ENCODE measurements around the gene EYA4.

- TF ChIP-seq, protein P1, sequence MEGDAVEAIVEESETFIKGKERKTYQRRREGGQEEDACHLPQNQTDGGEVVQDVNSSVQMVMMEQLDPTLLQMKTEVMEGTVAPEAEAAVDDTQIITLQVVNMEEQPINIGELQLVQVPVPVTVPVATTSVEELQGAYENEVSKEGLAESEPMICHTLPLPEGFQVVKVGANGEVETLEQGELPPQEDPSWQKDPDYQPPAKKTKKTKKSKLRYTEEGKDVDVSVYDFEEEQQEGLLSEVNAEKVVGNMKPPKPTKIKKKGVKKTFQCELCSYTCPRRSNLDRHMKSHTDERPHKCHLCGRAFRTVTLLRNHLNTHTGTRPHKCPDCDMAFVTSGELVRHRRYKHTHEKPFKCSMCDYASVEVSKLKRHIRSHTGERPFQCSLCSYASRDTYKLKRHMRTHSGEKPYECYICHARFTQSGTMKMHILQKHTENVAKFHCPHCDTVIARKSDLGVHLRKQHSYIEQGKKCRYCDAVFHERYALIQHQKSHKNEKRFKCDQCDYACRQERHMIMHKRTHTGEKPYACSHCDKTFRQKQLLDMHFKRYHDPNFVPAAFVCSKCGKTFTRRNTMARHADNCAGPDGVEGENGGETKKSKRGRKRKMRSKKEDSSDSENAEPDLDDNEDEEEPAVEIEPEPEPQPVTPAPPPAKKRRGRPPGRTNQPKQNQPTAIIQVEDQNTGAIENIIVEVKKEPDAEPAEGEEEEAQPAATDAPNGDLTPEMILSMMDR (conservative IDR thresholded peaks at IDR 0.05; ENCODE audit: low read depth, low read length) = no peak
- TF ChIP-seq RAD21 (IDR thresholded peaks at IDR 0.05; ENCODE audit: low read length) = no peak
- no peak for TF ChIP-seq POLR2A (IDR thresholded peaks at IDR 0.05; ENCODE audit: low read depth, low read length)
- TF ChIP-seq CEBPB (IDR thresholded peaks at IDR 0.05; ENCODE audit: low read depth, low read length) = no peak
- no peak for TF ChIP-seq CHD1 (IDR thresholded peaks at IDR 0.05; ENCODE audit: low read depth, low read length)
- TF ChIP-seq, protein P2, sequence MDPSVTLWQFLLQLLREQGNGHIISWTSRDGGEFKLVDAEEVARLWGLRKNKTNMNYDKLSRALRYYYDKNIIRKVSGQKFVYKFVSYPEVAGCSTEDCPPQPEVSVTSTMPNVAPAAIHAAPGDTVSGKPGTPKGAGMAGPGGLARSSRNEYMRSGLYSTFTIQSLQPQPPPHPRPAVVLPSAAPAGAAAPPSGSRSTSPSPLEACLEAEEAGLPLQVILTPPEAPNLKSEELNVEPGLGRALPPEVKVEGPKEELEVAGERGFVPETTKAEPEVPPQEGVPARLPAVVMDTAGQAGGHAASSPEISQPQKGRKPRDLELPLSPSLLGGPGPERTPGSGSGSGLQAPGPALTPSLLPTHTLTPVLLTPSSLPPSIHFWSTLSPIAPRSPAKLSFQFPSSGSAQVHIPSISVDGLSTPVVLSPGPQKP (IDR thresholded peaks at IDR 0.05; ENCODE audit: borderline replicate concordance, low read depth, low read length) = no peak
- no peak for TF ChIP-seq MAFK (IDR thresholded peaks at IDR 0.05; ENCODE audit: low read depth, low read length)
- TF ChIP-seq FOS (IDR thresholded peaks at IDR 0.05; ENCODE audit: low read depth, low read length) = no peak
- TF ChIP-seq SMC3 (IDR thresholded peaks at IDR 0.05; ENCODE audit: low read depth, low read length) = no peak
- no peak for TF ChIP-seq BHLHE40 (IDR thresholded peaks at IDR 0.05; ENCODE audit: low read depth, low read length)
- TF ChIP-seq MXI1 (IDR thresholded peaks at IDR 0.05; ENCODE audit: borderline replicate concordance, low read depth, low read length) = no peak
Observed at GRCh38 chr6:133577851-133578250, 336.7 kb downstream of the EYA4 start.

Measured in IMR-90 (cell line).